ENCODE data around the gene FAM43A. TPM values are rescaled to one million over a fixed set of nuclear protein-coding genes. Genes with fewer than 3 reads are reported as not detected.
A peak's percentile ranks its signal among the peaks of the same experiment; 100 is the strongest.

The FAM43A gene
- total RNA-seq, 2 experiments from 2014 or later, result 1.4 to 1.6 TPM

DNA sequence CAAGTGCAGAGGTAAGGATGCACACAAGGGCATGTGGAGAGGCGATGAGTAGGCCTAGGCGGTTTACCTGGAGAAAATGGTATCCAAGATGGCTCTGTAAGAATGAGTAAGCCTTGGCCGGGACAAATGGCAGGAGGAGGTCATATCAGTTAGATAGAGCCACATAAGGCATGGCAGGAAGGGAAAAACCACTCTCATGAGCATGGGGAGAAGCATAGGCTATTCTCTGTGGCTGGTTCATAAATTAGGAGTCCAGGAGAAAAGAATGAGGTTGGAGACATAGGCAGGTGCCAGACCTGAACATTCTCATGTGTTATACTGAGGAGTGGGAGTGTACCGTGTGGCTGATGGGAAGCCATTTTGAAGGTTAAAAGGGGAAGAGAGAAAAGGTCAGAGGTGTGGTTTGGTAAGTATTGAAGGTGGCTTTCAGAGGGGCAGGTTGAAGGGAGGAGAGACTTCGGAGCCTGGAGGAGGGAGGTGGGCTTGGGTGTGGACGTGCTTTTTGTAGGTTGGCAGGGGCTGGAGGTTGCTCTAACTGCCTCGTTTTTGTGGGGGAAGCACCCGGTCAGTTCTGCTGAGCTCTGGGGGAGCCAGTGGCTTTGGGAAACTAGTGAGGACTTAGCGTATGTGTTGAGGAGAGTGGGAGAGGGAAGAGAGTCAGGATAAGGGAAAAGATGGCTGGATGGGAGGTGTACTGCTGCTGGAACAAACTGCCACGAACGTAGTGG lies 4.6 kb upstream of the FAM43A start:
- H3K36me3 Mint-ChIP-seq (ENCODE audit: low read depth), result no peaks in the 10 kb centered on the region

DNA sequence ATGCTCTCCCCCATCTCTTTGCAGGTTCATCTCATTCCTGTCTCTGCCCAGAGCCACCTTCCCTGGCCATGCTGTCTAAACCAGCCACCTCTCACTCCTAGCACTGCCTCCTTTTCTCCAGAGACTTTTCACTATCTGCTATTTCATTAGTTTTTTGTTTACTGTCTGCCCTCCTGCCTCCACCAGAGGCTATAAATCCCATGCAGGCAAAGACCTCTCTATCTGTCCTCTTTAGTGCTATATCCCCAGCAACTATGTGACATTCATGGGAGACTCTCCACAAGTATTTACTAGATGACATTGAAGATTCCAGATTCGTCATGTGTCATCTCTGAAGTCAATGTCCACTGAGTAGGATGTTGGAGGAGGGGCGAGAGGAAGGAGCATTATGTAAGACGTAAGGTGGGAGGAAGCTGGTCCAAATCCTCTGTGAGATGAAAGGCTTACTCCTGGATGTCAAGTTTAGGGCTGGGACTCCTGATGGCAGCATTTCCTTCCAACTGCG lies 3.4 kb upstream of the FAM43A start:
- Mint-ChIP-seq H3K4me1 (ENCODE audit: low read depth) (peaks cover 27% of the 10 kb centered on the region), H3K9me3 (no peaks in the 10 kb centered on the region), H3K27ac (no peak overlapping the region), H3K36me3 (ENCODE audit: low read depth) (no peaks in the 10 kb centered on the region), H3K27me3 (ENCODE audit: low read depth) (peaks cover 13% of the 10 kb centered on the region), H3K4me3 (no peak overlapping the region)
- DNase-seq, result no peak
- intact Hi-C loops (cut with micrococcal nuclease), result loop anchor here (1.0 kb wide), 2 partner anchors 424 to 578 kb away; no protein-coding TSS in a partner anchor
- CTCF ChIA-PET, result interaction anchor here (0.6 to 7.3 kb wide), 30 partner anchors 9 to 588 kb away, joined by 3 to 110 read pairs (median 4); partner anchors contain the start of genes LSG1 and XXYLT1

More for the DNA sequence above, 4.6 kb upstream of the FAM43A start:
- H3K4me3 Mint-ChIP-seq, result no peak overlapping the region
- H3K27ac Mint-ChIP-seq, result no peak overlapping the region
- CTCF ChIA-PET, result interaction anchor here (0.6 to 7.3 kb wide), 4 partner anchors 8 to 581 kb away, joined by 4 to 110 read pairs (median 16); partner anchors contain the start of gene LSG1
- H3K4me1 Mint-ChIP-seq (ENCODE audit: low read depth), result peaks cover 30% of the 10 kb centered on the region
- H3K9me3 Mint-ChIP-seq, result no peaks in the 10 kb centered on the region
- peaks cover 7% of the 10 kb centered on the region for H3K27me3 Mint-ChIP-seq (ENCODE audit: low read depth)
- DNase-seq, result no peak
- intact Hi-C loops (cut with micrococcal nuclease), result no loop called here

DNA sequence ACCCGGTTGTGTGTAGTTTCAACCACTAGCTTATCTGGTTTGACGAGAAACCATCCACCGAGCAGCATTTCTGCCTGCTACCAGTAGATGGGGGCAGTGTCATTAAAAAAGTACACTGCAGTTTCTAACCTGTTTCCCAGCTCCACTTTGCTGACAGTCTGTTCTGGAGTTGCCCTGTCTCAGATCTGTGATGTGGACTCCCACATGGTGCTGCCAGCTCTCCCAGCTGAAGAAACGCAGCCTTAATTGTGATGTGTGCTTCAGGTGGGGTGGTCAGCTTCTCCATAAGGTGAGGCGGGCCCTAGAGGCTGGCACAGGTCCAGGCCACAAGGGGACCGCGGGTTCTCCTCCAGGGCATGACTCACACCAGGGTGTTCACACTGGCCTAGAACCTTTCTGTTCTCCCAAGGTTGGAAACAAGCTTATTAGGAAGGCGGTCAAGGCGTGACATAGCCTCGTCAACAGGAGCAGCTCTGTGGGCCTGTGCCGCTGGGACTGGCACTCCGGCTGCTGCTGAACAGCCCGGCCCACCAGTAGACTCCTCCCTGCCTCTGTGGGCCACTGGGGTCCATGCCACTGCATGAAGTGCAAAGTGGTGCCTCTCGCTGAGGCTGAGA lies 2.9 kb upstream of the FAM43A start:
- no peak overlapping the region for H3K4me3 Mint-ChIP-seq
- no peaks in the 10 kb centered on the region for H3K36me3 Mint-ChIP-seq (ENCODE audit: low read depth)
- H3K27me3 Mint-ChIP-seq (ENCODE audit: low read depth), result peaks cover 13% of the 10 kb centered on the region

DNA sequence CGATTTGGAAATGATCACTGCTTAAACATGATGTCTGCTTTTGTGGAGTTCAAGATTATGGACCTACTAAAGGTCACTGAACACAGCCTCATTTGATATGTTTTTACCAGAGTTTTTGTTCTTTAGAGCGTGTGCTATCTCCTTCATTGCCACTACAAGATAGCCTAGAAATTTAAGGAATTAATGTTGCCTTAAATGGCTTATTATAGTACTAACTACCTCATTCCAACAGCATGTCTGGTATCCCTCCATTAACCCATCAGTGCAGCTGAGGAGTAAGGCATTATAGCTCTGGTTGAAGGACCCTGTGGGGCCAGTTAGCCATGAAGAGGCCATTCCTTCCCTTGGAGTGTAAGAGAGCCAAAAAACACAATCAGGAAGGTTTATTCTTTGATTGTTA lies 2.3 kb upstream of the FAM43A start:
- H3K9me3 Mint-ChIP-seq, result no peaks in the 10 kb centered on the region
- H3K27ac Mint-ChIP-seq, result no peak overlapping the region
- H3K27me3 Mint-ChIP-seq (ENCODE audit: low read depth), result peaks cover 13% of the 10 kb centered on the region
- H3K4me1 Mint-ChIP-seq (ENCODE audit: low read depth), result peaks cover 33% of the 10 kb centered on the region
- intact Hi-C loops (cut with micrococcal nuclease), result no loop called here
- no peak overlapping the region for H3K4me3 Mint-ChIP-seq
- no peak for DNase-seq
- H3K36me3 Mint-ChIP-seq (ENCODE audit: low read depth), result no peaks in the 10 kb centered on the region
- CTCF ChIA-PET, result interaction anchor here (0.9 to 7.3 kb wide), 17 partner anchors 10 to 579 kb away, joined by 3 to 110 read pairs (median 5); partner anchors contain the start of gene LSG1

More for the DNA sequence above, 2.9 kb upstream of the FAM43A start:
- intact Hi-C loops (cut with micrococcal nuclease), result loop anchor here (1.0 kb wide), 2 partner anchors 423 to 577 kb away; no protein-coding TSS in a partner anchor
- Mint-ChIP-seq H3K27ac (no peak overlapping the region), H3K4me1 (ENCODE audit: low read depth) (peaks cover 29% of the 10 kb centered on the region), H3K9me3 (no peaks in the 10 kb centered on the region)
- CTCF ChIA-PET, result interaction anchor here (0.6 to 7.3 kb wide), 32 partner anchors 10 to 588 kb away, joined by 3 to 110 read pairs (median 4); partner anchors contain the start of genes LSG1 and XXYLT1
- DNase-seq, result peak; percentile 74

DNA sequence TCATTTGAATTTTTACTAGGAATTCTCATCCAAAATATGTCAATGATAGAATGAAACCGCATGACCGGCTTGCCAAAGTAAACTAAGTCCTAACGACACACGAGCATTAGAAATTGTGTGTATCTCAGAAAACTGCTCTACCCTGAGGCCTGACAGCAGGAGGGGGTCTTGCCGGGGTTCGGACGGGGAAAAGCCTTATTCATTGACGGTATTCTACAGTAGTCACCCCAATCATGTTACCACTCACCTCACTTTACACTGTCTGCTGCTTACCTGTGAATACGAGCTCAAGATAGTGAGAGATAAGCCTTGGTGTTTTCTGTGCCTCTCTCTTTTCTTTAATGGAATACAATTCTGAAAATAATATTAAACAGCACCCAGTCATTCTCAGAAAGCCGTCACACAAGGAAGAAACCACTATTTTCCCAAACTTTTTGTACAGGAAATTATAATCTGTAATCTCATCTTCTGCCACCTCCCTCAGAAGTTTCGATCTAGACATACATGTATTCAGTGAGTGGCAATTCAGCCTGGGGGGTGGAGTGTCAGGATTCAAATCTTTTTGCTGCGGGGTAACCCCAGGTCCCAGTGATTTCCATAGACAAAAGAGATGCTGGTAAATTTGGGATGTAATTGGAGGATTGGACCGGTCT lies 492 bp upstream of the FAM43A start:
- CTCF ChIA-PET, result interaction anchor here (0.6 to 7.3 kb wide), 4 partner anchors 12 to 574 kb away, joined by 3 to 110 read pairs (median 4); partner anchors contain the start of gene LSG1
- H3K4me1 Mint-ChIP-seq (ENCODE audit: low read depth), result peaks cover 49% of the 10 kb centered on the region
- peak overlapping the region; percentile 74 for H3K4me3 Mint-ChIP-seq
- H3K36me3 Mint-ChIP-seq (ENCODE audit: low read depth), result no peaks in the 10 kb centered on the region
- peaks cover 22% of the 10 kb centered on the region for H3K27me3 Mint-ChIP-seq (ENCODE audit: low read depth)
- DNase-seq, result peak; percentile 71
- no peaks in the 10 kb centered on the region for H3K9me3 Mint-ChIP-seq
- intact Hi-C loops (cut with micrococcal nuclease), result loop anchor here (1.0 to 5.0 kb wide), 2 partner anchors 13 to 207 kb away; partner anchors contain the start of gene LSG1
- H3K27ac Mint-ChIP-seq, result peak overlapping the region; percentile 21

DNA sequence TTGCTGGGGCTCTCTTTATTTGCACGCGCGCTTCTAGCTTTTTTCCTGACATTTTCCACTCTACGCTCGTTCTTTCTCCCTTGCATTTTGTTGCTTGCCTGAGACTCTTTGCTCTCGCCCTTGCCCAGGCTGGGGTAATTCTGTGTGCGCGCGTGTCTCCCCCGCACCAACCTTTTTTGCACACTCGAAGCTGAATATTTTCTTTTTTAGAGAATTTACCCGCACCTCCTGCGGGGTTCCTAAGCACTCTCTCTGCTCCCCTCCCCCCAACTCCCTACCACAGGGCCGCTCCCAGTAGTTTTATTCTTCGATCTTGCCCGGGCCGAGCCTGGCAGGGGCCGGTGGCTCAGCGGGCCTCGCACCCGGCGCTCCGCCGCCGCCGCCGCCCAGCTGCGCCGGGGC lies 732 bp downstream of the FAM43A start:
- Mint-ChIP-seq H3K36me3 (ENCODE audit: low read depth) (no peaks in the 10 kb centered on the region), H3K4me1 (ENCODE audit: low read depth) (peaks cover 53% of the 10 kb centered on the region), H3K4me3 (peak overlapping the region; percentile 74), H3K27me3 (ENCODE audit: low read depth) (peaks cover 22% of the 10 kb centered on the region), H3K27ac (no peak overlapping the region), H3K9me3 (no peaks in the 10 kb centered on the region)
- CTCF ChIA-PET, result interaction anchor here (0.6 to 7.3 kb wide), 8 partner anchors 14 to 585 kb away, joined by 3 to 110 read pairs (median 4); partner anchors contain the start of genes LSG1 and XXYLT1
- intact Hi-C loops (cut with micrococcal nuclease), result loop anchor here (5.0 kb wide), 1 partner anchor 206 kb away; no protein-coding TSS in a partner anchor
- DNase-seq, result no peak

DNA sequence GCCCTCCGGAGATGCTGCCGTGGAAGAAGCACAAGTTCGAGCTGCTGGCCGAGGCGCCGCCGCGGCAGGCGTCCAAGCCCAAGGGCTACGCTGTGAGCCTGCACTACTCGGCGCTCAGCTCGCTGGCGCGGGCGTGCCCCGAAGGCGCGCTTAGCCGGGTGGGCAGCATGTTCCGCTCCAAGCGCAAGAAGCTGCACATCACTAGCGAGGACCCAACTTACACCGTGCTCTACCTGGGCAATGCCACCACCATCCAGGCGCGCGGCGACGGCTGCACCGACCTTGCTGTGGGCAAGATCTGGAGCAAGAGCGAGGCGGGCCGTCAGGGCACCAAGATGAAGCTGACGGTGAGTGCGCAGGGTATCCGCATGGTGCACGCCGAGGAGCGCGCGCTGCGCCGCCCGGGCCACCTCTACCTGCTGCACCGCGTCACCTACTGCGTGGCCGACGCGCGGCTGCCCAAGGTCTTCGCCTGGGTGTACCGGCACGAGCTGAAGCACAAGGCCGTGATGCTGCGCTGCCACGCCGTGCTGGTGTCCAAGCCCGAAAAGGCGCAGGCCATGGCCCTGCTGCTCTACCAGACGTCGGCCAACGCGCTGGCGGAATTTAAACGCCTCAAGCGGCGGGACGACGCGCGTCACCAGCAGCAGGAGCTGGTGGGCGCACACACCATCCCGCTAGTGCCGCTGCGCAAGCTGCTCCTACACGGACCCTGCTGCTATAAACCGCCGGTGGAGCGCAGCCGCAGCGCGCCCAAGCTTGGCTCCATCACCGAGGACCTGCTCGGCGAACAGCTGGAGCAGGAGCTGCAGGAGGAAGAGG lies 1.3 kb downstream of the FAM43A start:
- peak overlapping the region; percentile 77 for H3K4me3 Mint-ChIP-seq
- H3K36me3 Mint-ChIP-seq (ENCODE audit: low read depth), result no peaks in the 10 kb centered on the region
- H3K27ac Mint-ChIP-seq, result no peak overlapping the region
- H3K4me1 Mint-ChIP-seq (ENCODE audit: low read depth), result peaks cover 53% of the 10 kb centered on the region
- intact Hi-C loops (cut with micrococcal nuclease), result loop anchor here (1.0 to 5.0 kb wide), 2 partner anchors 82 to 205 kb away; no protein-coding TSS in a partner anchor
- H3K9me3 Mint-ChIP-seq, result no peaks in the 10 kb centered on the region
- peaks cover 22% of the 10 kb centered on the region for H3K27me3 Mint-ChIP-seq (ENCODE audit: low read depth)
- no peak for DNase-seq
- CTCF ChIA-PET, result interaction anchor here (0.9 to 7.3 kb wide), 10 partner anchors 10 to 572 kb away, joined by 3 to 110 read pairs (median 4); partner anchors contain the start of gene LSG1

DNA sequence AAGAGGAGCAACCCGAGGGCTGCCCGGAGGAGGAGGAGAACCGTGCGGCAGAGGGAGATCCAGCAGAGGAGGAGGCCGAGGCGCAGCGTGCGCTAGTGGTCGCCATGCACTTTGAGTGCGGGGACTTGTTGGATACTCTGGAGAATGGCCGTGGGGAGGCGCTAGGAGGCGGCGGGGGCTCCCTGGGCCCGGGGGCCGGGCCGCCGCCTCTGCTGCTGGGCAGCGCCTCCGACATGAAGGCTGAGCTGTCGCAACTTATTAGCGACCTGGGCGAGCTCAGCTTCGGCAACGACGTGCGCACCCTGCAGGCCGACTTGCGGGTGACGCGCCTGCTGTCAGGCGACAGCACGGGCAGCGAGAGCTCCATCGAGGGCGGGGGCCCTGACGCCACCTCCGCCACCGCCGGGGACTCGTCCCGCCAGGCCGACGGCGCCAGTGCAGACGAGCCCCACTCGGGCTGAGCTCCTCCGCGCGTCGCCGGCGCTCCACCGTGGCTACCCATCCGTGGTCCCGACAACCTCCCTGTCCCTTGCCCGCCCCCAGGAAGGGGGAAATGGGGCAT lies 2.0 kb downstream of the FAM43A start:
- intact Hi-C loops (cut with micrococcal nuclease), result loop anchor here (1.0 to 5.0 kb wide), 2 partner anchors 82 to 205 kb away; no protein-coding TSS in a partner anchor
- H3K4me1 Mint-ChIP-seq (ENCODE audit: low read depth), result peaks cover 49% of the 10 kb centered on the region
- peaks cover 22% of the 10 kb centered on the region for H3K27me3 Mint-ChIP-seq (ENCODE audit: low read depth)
- no peak overlapping the region for H3K27ac Mint-ChIP-seq
- peak; percentile 76 for DNase-seq
- peak overlapping the region; percentile 77 for H3K4me3 Mint-ChIP-seq
- H3K36me3 Mint-ChIP-seq (ENCODE audit: low read depth), result no peaks in the 10 kb centered on the region
- no peaks in the 10 kb centered on the region for H3K9me3 Mint-ChIP-seq
- CTCF ChIA-PET, result interaction anchor here (0.9 to 7.3 kb wide), 10 partner anchors 9 to 421 kb away, joined by 3 to 110 read pairs (median 4); partner anchors contain the start of gene LSG1

DNA sequence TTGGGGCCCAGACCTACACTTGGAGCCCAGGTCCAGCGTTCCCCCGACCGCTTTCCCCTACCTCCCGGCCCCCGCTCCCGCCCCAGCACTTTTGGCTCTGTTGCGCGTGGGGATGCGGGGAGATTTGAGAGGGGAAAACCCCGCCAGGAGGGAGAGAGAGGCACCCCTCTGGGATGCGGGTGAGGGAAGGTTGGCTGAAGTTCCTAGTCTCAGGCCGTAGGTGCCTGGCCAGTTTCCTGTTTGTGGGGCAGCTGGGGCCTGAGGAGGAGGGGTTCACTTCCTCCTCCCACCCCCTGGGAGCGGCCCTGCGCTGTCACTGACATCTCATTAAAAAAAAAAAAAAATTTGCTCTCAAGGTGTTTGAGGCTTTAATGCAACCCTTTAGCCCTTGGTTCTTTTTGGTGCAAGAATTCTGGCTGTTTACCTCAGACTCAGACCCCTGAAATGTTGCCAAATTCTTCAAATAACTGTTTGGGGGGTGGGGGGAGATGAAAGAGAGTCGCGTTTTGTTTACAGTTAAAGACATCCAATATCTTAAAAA lies 2.6 kb downstream of the FAM43A start:
- H3K36me3 Mint-ChIP-seq (ENCODE audit: low read depth), result no peaks in the 10 kb centered on the region
- CTCF ChIA-PET, result interaction anchor here (1.0 to 7.3 kb wide), 7 partner anchors 8 to 193 kb away, joined by 3 to 110 read pairs (median 4); partner anchors contain the start of gene LSG1
- peak overlapping the region; percentile 33 for H3K4me3 Mint-ChIP-seq
- intact Hi-C loops (cut with micrococcal nuclease), result loop anchor here (5.0 kb wide), 1 partner anchor 204 kb away; no protein-coding TSS in a partner anchor
- peaks cover 22% of the 10 kb centered on the region for H3K27me3 Mint-ChIP-seq (ENCODE audit: low read depth)
- H3K27ac Mint-ChIP-seq, result no peak overlapping the region
- peak; percentile 14 for DNase-seq
- H3K4me1 Mint-ChIP-seq (ENCODE audit: low read depth), result peaks cover 45% of the 10 kb centered on the region
- H3K9me3 Mint-ChIP-seq, result no peaks in the 10 kb centered on the region

DNA sequence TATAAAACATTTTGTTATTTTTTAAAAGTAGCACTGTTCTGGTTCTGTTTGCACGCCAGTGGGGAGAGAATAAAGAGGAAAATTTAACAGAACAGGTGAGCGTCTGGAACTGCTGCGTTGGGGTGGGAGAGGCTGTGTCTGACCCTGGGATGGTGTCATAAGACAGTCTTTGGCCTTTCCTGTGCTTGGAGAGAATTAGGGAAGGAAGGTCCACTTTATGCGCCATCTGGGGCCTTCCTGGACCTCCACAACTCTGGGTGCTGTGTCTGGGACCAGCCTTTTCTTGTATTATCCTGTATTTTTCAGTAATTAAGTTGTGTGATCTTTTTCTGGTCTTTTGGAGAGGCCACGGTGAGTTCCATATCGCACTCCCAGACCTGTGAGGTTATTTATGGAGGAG lies 3.3 kb downstream of the FAM43A start:
- H3K9me3 Mint-ChIP-seq, result no peaks in the 10 kb centered on the region
- intact Hi-C loops (cut with micrococcal nuclease), result loop anchor here (5.0 kb wide), 1 partner anchor 203 kb away; no protein-coding TSS in a partner anchor
- CTCF ChIA-PET, result interaction anchor here (0.6 to 1.2 kb wide), 3 partner anchors 17 to 55 kb away, joined by 3 read pairs; partner anchors contain the start of gene LSG1
- H3K27ac Mint-ChIP-seq, result no peak overlapping the region
- H3K4me1 Mint-ChIP-seq (ENCODE audit: low read depth), result peaks cover 44% of the 10 kb centered on the region
- no peak overlapping the region for H3K4me3 Mint-ChIP-seq
- H3K27me3 Mint-ChIP-seq (ENCODE audit: low read depth), result peaks cover 22% of the 10 kb centered on the region
- no peaks in the 10 kb centered on the region for H3K36me3 Mint-ChIP-seq (ENCODE audit: low read depth)
- no peak for DNase-seq
